ENCODE results near the gene KPTN. TPM values are rescaled to one million over a fixed set of nuclear protein-coding genes. Genes with fewer than 3 reads are reported as not detected.

The KPTN gene
- total and polyA plus RNA-seq, 2 experiments from 2014 or later = 10.1 to 22.6 TPM

DNA sequence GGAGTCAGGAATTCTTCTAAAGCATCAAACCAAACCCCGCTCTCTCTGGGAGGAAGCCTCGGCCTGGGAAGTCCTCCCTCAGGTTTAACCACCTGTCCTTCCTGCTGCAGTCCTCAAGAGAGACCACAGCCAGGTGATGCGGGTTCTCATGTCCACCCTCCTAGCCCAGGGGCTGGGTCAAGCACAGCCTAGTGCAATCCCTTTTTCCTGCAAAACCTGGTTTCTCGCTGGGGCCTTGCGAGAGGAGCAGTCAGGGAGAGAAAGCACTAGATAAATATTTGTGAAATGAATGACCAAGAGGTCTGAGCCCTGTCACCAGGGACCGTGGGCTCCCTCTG is 14.7 kb downstream of the KPTN start:
- no peak overlapping the region for H3K4me3 ChIP-seq
- no peak for DNase-seq (ENCODE audit: low spot score)
- H4K20me1 ChIP-seq (ENCODE audit: insufficient read depth, poor library complexity, severe bottlenecking) = no peaks in the 10 kb centered on the region
- H3K9me3 ChIP-seq (ENCODE audit: low read depth) = no peaks in the 10 kb centered on the region
- H3K36me3 ChIP-seq (replicated peaks; ENCODE audit: insufficient read depth, low read depth) = no peaks in the 10 kb centered on the region
- H3K9me2 ChIP-seq (replicated peaks; ENCODE audit: insufficient read depth) = no peaks in the 10 kb centered on the region
- H3K27ac ChIP-seq = no peak overlapping the region
- TF ChIP-seq EZH2phosphoT487 (IDR thresholded peaks at IDR 0.05; ENCODE audit: low read depth, severe bottlenecking, unreplicated experiment) (no peak), EZH2 (IDR thresholded peaks at IDR 0.05; ENCODE audit: borderline replicate concordance) (no peak), CTCF (IDR thresholded peaks at IDR 0.05; ENCODE audit: poor library complexity) (no peak)
- peaks cover 6% of the 10 kb centered on the region for H3K4me1 ChIP-seq (ENCODE audit: insufficient read depth)
- H2AFZ ChIP-seq = no peak overlapping the region
- no peaks in the 10 kb centered on the region for H3K79me2 ChIP-seq
- no peak overlapping the region for H3K4me2 ChIP-seq
- 36% methylated on average over 6 of the region's 6 CpGs for WGBS (ENCODE audit: low lambda C conversion rate, missing lambda C conversion rate)
- peaks cover 57% of the 10 kb centered on the region for H3K27me3 ChIP-seq

DNA sequence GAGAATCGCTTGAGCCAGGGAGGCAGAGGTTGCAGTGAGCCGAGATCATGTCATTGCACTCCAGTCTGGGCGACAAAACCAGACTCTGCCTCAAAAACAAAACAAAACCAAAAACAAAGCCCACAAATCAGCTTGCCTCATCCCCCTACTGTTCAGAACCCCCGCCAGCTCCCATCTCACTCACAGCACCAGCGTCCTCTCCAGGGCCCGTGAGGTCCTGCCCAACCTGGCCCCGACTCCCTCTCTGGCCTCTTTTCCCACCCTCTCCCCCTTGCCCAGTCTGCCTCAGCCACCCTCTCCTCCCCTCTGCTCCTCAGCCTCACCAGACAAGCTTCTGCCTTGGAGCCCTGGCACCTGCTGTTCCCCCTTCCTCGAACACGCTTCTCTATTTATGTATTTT is 16.1 kb downstream of the KPTN start:
- WGBS (ENCODE audit: low lambda C conversion rate, missing lambda C conversion rate) = 67% methylated on average over 9 of the region's 9 CpGs

GRCh38 chr19:47465957-47466356 is 18.1 kb downstream of the KPTN start:
- no peak overlapping the region for H3K4me2 ChIP-seq
- H3K9me2 ChIP-seq (replicated peaks; ENCODE audit: insufficient read depth) = no peaks in the 10 kb centered on the region
- H4K20me1 ChIP-seq (ENCODE audit: insufficient read depth, poor library complexity, severe bottlenecking) = no peaks in the 10 kb centered on the region
- WGBS (ENCODE audit: low lambda C conversion rate, missing lambda C conversion rate) = 93% methylated on average over 26 of the region's 27 CpGs
- no peaks in the 10 kb centered on the region for H3K4me1 ChIP-seq (ENCODE audit: insufficient read depth)
- no peaks in the 10 kb centered on the region for H3K36me3 ChIP-seq (replicated peaks; ENCODE audit: insufficient read depth, low read depth)
- no peaks in the 10 kb centered on the region for H3K9me3 ChIP-seq (ENCODE audit: low read depth)
- no peak overlapping the region for H3K27ac ChIP-seq
- peaks cover 46% of the 10 kb centered on the region for H3K27me3 ChIP-seq
- H3K4me3 ChIP-seq = no peak overlapping the region
- H2AFZ ChIP-seq = no peak overlapping the region
- no peaks in the 10 kb centered on the region for H3K79me2 ChIP-seq
- no peak for DNase-seq (ENCODE audit: low spot score)
- TF ChIP-seq EZH2 (IDR thresholded peaks at IDR 0.05; ENCODE audit: borderline replicate concordance) = no peak
- TF ChIP-seq EZH2phosphoT487 (IDR thresholded peaks at IDR 0.05; ENCODE audit: low read depth, severe bottlenecking, unreplicated experiment) = no peak
- no peak for TF ChIP-seq CTCF (IDR thresholded peaks at IDR 0.05; ENCODE audit: poor library complexity)

More for the DNA sequence above, 16.1 kb downstream of the KPTN start:
- Histone ChIP-seq H3K4me2 (no peak overlapping the region), H3K36me3 (replicated peaks; ENCODE audit: insufficient read depth, low read depth) (no peaks in the 10 kb centered on the region), H2AFZ (no peak overlapping the region), H3K27ac (no peak overlapping the region), H3K9me2 (replicated peaks; ENCODE audit: insufficient read depth) (no peaks in the 10 kb centered on the region), H3K79me2 (no peaks in the 10 kb centered on the region), H3K27me3 (peaks cover 58% of the 10 kb centered on the region), H3K4me1 (ENCODE audit: insufficient read depth) (peaks cover 6% of the 10 kb centered on the region), H3K4me3 (no peak overlapping the region), H4K20me1 (ENCODE audit: insufficient read depth, poor library complexity, severe bottlenecking) (no peaks in the 10 kb centered on the region), H3K9me3 (ENCODE audit: low read depth) (no peaks in the 10 kb centered on the region)
- DNase-seq (ENCODE audit: low spot score) = no peak
- TF ChIP-seq EZH2 (IDR thresholded peaks at IDR 0.05; ENCODE audit: borderline replicate concordance) = no peak
- TF ChIP-seq EZH2phosphoT487 (IDR thresholded peaks at IDR 0.05; ENCODE audit: low read depth, severe bottlenecking, unreplicated experiment) = no peak
- TF ChIP-seq CTCF (IDR thresholded peaks at IDR 0.05; ENCODE audit: poor library complexity) = no peak

Data from hepatocyte (in vitro differentiated cells).